Superior temporal gyrus (tissue), 1 donor: Measurements from ENCODE around the gene LMNA.

Experiments
- DNase-seq: peaks from one replicate; pipeline ENCODE4 v3.0.0-alpha.2; 2016; ENCODE audit errors: extremely low spot score

The LMNA gene

DNA sequence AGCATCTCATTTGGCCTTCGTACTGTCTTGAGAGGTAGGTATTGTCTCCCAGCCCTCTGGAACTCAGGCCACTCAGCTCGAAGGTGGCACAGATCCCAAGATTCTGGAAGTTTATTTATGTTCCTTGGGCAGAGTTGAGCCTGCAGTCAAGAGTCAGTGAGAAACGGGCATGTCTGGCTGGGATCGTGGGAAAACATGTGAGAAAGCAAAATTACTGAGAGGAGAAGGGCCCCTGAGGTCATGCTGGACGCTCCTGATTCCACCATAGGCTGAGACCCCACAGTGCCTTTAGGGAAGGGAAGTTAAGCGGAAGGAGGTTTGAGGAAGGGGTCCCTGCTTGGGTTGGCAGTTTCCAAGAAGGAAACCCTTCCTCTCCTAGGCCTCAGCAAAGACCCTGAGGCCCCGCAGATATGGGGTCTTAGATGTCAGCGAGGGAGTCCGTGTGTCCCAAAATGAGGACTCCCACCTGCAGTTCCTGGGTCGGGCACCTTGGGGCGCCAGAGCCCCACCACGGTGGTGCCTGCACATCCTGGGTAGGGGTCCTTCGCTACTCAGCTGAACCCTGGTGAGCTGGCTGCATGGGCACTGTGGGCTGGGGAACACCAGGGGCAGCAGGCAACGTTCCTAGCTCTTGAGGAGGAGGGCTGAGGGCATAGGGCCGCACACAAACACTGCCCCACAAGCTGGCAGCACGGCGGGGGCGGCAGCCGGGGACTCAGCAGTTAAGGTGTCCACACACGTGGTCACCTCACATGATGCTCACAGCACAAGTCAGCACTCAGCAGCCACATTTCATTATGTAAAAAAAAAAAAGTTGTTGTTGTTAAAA is 26.6 kb downstream of the LMNA start:
- DNase-seq, result peak; percentile 42

DNA sequence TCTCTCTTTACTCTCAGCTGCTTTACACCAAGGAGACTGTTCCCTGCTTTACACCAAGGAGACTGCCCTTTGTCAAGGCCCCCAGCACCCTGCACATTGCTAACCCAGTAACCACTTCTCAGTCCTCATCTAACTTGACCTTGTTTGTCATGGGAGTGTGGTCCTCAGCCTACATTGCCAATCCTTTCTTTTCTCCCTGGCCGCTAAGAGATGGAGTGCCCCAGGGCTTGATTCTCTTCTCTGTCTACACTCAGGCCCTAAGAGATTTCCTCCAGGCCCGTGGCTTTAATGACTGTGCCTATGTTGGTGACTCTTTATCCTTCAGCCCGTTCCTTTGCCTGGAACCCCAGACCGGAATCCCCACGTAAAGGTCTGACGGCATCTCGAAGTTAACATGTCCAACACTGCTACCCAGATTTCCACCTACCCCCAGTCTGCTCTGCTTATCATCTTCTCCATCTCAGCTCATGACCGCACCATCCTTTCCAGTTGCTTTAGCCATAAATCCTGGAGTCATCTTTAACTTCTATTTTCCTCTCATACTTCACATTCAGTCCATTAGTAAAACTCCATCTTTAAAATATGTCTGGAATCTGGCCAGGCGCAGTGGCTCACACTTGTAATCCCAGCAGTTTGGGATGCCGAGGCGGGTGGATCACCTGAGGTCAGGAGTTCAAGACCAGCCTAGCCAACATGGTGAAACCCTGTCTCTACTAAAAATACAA is 29.4 kb downstream of the LMNA start:
- DNase-seq, result no peak

GRCh38 chr1:156144742-156145141 is 30.2 kb downstream of the LMNA start:
- DNase-seq, result no peak

DNA sequence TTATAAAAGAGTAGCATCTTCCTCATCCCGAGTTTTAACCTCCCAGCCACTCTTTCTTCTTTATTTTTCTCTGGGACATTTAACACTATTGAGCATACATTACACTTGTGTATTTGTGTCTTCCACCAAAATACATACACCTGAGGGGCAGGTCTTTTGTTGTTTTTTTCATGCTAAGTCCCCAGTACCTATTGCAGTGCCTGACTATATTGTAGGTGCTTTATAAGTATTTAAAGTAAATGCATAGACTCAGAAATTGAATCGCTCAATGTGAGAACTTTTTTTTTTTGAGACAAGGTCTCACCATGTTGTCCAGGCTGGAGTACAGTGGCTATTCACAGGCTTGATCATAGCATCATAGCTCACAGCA is 31.1 kb downstream of the LMNA start:
- no peak for DNase-seq

DNA sequence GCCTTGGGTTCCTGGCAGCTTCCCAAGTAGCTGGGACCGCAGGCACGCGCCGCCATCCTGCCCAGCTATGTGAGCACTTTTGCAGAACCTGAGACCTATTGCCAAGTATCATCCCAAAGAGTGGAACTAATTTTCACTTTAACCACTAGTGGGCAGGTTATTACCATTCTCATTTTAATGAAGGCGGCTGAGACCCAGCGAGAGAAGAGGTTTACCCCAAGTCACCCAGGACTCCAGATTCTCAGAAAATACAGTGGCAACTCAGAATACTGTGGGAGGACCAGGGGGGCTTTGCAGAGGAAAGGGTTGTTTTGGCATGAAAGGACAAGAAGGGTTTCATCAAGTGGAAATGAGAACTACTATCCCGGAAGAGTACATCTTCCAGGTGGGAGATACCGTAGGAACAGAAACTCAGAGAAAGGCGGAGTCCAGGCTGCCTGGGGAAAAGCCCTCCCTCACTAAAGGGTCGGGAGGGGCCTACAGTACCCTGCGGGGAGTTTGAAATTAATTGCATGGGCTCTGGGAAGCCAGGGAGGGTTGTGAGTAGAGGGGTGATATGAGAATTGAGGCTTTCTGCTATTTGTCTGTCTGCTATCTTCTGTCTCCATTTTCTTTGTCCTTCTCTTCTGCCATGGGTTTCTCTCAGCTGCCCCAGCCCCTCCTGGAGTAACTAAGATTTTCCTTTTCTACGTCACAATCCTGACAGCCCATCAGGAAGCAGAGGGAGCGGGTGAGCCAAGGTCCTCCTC is 31.7 kb downstream of the LMNA start:
- DNase-seq, result peak; percentile 92

- no peak for DNase-seq
Measured at GRCh38 chr1:156146769-156147405, 32.4 kb downstream of the LMNA start.

DNA sequence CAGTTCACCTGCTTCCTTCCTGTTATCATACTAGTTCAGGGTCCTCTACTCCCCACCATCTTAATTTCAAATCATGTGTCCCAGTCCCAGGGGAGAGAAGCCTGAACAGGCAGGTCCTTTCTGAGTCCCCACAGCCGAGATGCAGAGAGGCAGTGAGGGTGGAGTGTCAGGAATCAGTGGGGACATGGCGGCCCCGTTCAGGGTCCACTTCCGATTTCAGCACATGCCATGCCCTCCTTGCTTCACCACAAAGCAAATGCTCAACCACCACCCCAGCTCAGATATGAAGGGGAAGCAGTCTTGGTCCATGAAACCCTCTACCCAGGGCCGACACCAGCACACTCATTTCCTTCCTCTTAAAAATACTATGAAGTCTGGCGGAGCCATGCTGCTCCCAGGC is 33.7 kb downstream of the LMNA start:
- no peak for DNase-seq

- DNase-seq, result no peak
Measured at GRCh38 chr1:156149374-156150332, 35.1 kb downstream of the LMNA start.

GRCh38 chr1:156150333-156151011 is 36.0 kb downstream of the LMNA start:
- no peak for DNase-seq

- DNase-seq, result no peak
Measured at GRCh38 chr1:156151093-156151688, 36.7 kb downstream of the LMNA start.

GRCh38 chr1:156152628-156153027 is 38.1 kb downstream of the LMNA start:
- no peak for DNase-seq

GRCh38 chr1:156153362-156153761 is 38.9 kb downstream of the LMNA start, which contains the start of gene SEMA4A:
Gene SEMA4A (plus strand): TSS chr1:156153585. CDS start chr1:156154579, 994 bp downstream.
- DNase-seq, result no peak

- no peak for DNase-seq
Measured at GRCh38 chr1:156154317-156154749, 39.8 kb downstream of the LMNA start.

GRCh38 chr1:156155756-156156510 is 41.4 kb downstream of the LMNA start:
- DNase-seq, result no peak

DNA sequence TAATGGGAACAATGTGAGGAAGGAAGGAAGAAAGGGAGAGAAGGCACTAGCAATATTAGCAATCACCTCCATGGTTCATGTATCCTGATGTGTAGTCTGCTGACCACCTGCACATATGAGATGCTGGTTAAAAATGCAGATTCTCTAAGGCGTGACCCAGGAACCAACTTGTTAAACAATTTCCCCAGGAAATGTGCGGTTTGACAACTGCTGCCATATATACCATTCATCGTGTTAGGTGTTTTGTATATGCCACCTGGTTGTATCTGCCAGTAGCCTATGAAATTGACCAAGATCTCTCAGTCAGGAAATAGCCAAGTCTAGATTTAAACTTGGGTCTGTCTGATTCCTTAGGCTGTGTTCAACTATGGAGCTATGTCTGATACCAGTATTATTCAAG is 43.0 kb downstream of the LMNA start:
- no peak for DNase-seq

DNA sequence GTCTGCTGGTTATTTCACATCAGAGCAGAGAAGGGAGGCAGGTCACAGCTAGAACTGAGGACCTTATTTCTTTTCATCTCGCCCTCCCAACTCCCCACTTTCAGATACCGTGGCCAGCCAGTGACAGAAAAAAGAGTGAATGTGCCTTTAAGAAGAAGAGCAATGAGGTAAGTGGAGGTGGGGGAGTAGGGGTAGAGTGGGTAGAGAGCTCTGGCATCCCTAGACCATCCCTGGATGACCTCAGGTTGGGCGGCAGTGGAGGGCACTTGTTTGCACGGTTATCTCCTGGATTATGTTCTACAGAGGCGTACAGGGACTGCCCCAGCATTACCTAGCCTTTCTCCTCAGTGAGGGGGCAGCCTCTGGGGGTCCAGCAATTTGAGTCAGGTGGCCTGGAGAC is 43.5 kb downstream of the LMNA start:
- no peak for DNase-seq

DNA sequence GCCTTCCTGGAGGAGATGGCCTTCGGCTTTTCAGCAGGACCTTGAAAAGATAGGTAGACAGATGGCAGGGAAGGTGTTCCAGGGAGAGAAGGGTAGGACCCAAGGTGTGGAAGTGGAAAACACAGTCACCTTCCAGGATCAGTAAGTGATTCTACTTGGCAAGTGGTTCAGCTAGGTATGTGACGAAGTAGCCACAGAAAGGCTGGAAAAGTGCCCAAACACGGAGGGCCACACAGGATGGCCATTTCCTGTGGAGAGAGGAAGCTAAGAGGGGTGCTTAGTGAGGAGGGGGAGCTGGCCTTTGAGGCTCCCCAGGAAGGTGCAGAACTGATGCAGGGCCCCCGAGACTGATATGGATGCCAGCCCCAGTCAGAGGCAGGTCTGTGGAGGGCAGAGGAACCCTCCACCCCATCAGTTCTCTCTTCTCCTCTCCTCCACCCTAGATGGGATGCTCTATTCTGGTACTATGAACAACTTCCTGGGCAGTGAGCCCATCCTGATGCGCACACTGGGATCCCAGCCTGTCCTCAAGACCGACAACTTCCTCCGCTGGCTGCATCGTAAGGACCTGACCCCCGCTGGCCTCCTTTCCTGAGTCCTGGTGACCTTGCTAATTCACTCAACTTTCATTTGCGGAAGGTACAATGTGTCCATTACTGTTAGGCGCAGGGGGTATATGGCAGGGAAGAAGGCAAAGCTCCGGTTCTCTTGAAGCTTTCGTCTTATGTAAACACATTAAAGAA is 45.7 kb downstream of the LMNA start:
- DNase-seq, result no peak

GRCh38 chr1:156160743-156161171 is 46.2 kb downstream of the LMNA start:
- no peak for DNase-seq
